ENCODE results near the gene RAPSN.

GRCh38 chr11:47410370-47411264, 38.3 kb downstream of the RAPSN start:
- no peak for TF ChIP-seq POLR2A (IDR thresholded peaks at IDR 0.05)
- TF ChIP-seq CTCF (IDR thresholded peaks at IDR 0.05) = no peak
- TF ChIP-seq POLR2AphosphoS5 (IDR thresholded peaks at IDR 0.05) = no peak
- TF ChIP-seq EP300 (IDR thresholded peaks at IDR 0.05) = no peak

All from suprapubic skin (tissue), 4 donors.